GM12878 (cell line): ENCODE measurements around the gene FAM174A. TPM values are rescaled to one million over a fixed set of nuclear protein-coding genes. Genes with fewer than 3 reads are reported as not detected.

Experiments used
- ATAC-seq: fragments of 200-7000 bp; cut with Tn5 transposase; 3 replicates; pipeline ENCODE4 v1.9.1; 2020; ENCODE audit warnings: mild to moderate bottlenecking, moderate library complexity
- BruUV-seq: library from RNA; stranded (reverse); fragments of 400-500 nt; replicated peaks from 2 replicates; lab custom pipeline; 2021; lab: Mats Ljungman, UMichigan
- CTCF ChIA-PET: fragments of 300-600 bp; sonication (Branson Sonifier 250); formaldehyde crosslinking; extraction: SDS; loops from one replicate; lab custom pipeline; 2021; ENCODE audit warnings: inconsistent platforms; lab: Yijun Ruan, JAX
- POLR2A ChIA-PET: fragments of 350-600 bp; formaldehyde crosslinking; extraction: SDS; loops from one replicate; lab custom pipeline; 2021; ENCODE audit warnings: inconsistent platforms; lab: Charles Lee
- RAD21 ChIA-PET: fragments of 300-600 bp; sonication (Branson Sonifier 250); formaldehyde crosslinking; loops from one replicate; lab custom pipeline; 2023; ENCODE audit warnings: antibody characterized with exemption; ENCODE audit not compliant: unreplicated experiment; lab: Charles Lee
- SMC1A ChIA-PET: fragments of 300-600 bp; sonication (Branson Sonifier 250); formaldehyde crosslinking; loops from one replicate; lab custom pipeline; 2023; ENCODE audit not compliant: unreplicated experiment, uncharacterized antibody; lab: Charles Lee
- DNase-seq: peaks from one replicate; pipeline ENCODE4 v3.0.0-alpha.2; 2011; ENCODE audit warnings: low read depth, low spot score
- FAIRE-seq: peaks from 3 replicates; lab custom pipeline; 2011; peaks lifted over from hg19 to GRCh38; lab: Jason Lieb, UNC
- H2AFZ ChIP-seq: 2 replicates; pipeline ENCODE4 v1.6.0; 2011; ENCODE audit warnings: low read depth, low read length, control low read depth; ENCODE audit not compliant: control insufficient read depth
- H3K27ac ChIP-seq: 2 replicates; pipeline ENCODE4 v1.5.1; 2011; ENCODE audit warnings: control low read depth; ENCODE audit not compliant: control insufficient read depth, insufficient read depth
- H3K27me3 ChIP-seq, 2 experiments: replicated peaks in 1 of 2; 2 replicates each; pipeline versions ENCODE4 v1.6.0 to v1.6.1; 2011; ENCODE audit warnings: low read length in 1 of 2; ENCODE audit not compliant: control insufficient read depth in 2 of 2, insufficient read depth in 2 of 2
- H3K36me3 ChIP-seq, 2 experiments: 2 replicates each; pipeline ENCODE4 v1.5.1; 2011; ENCODE audit warnings: low read length in 1 of 2; ENCODE audit not compliant: control insufficient read depth in 2 of 2, insufficient read depth in 2 of 2
- H3K4me1 ChIP-seq: 2 replicates; pipeline ENCODE4 v1.6.1; 2011; ENCODE audit warnings: mild to moderate bottlenecking, low read length, moderate library complexity, mixed read lengths; ENCODE audit not compliant: control insufficient read depth, insufficient read depth
- H3K4me2 ChIP-seq: 2 replicates; pipeline ENCODE4 v1.6.0; 2011; ENCODE audit warnings: control low read depth; ENCODE audit not compliant: control insufficient read depth, insufficient read depth
- H3K4me3 ChIP-seq: fragments of 200-600 bp; sonication (generic); 2 replicates; pipeline ENCODE4 v1.5.1; 2016
- H3K79me2 ChIP-seq: 2 replicates; pipeline ENCODE4 v1.6.0; 2011; ENCODE audit warnings: low read length; ENCODE audit not compliant: control insufficient read depth, insufficient read depth
- H3K9ac ChIP-seq: 2 replicates; pipeline ENCODE4 v1.8.0; 2011; ENCODE audit warnings: low read length, control low read depth, mixed read lengths; ENCODE audit not compliant: control insufficient read depth, insufficient read depth
- H3K9me3 ChIP-seq: replicated peaks from 3 replicates; pipeline ENCODE4 v1.5.1; 2011; ENCODE audit warnings: mild to moderate bottlenecking, low read length; ENCODE audit not compliant: control insufficient read depth, insufficient read depth
- H4K20me1 ChIP-seq: 2 replicates; pipeline ENCODE4 v1.6.0; 2011; ENCODE audit not compliant: control insufficient read depth, insufficient read depth
- CREM ChIP-seq: IDR thresholded peaks from 2 replicates; pipeline ENCODE4 v1.6.1; 2014; ENCODE audit warnings: antibody characterized with exemption, low read depth
- FOXM1 ChIP-seq: IDR thresholded peaks from 2 replicates; pipeline ENCODE4 v1.6.1; 2012; ENCODE audit warnings: low read depth, mild to moderate bottlenecking, inconsistent platforms, low read length, moderate library complexity
- NBN ChIP-seq: fragments of 450-650 bp; IDR thresholded peaks from 2 replicates; pipeline ENCODE4 v1.6.1; 2016
- RBBP5 ChIP-seq: fragments of 200-600 bp; sonication (generic); conservative IDR thresholded peaks from 2 replicates; pipeline ENCODE4 v1.6.1; 2016
- SMC3 ChIP-seq: IDR thresholded peaks from 2 replicates; pipeline ENCODE4 v1.6.1; 2011; ENCODE audit warnings: low read length, improper control_type of control experiment, borderline replicate concordance
- SPI1 ChIP-seq: IDR thresholded peaks from 2 replicates; pipeline ENCODE4 v1.6.1; 2011; ENCODE audit warnings: low read depth, mild to moderate bottlenecking, low read length, moderate library complexity, borderline replicate concordance; ENCODE audit not compliant: insufficient read depth
- SREBF1 ChIP-seq: IDR thresholded peaks from 2 replicates; pipeline ENCODE4 v1.6.1; 2012; ENCODE audit warnings: mild to moderate bottlenecking, low read length
- STAT1 ChIP-seq: fragments of 450-650 bp; conservative IDR thresholded peaks from 2 replicates; pipeline ENCODE4 v1.6.1; 2014; ENCODE audit warnings: antibody characterized with exemption, mild to moderate bottlenecking
- STAT3 ChIP-seq: IDR thresholded peaks from 2 replicates; pipeline ENCODE4 v1.6.1; 2011; ENCODE audit warnings: low read depth, low read length, improper control_type of control experiment
- SUPT20H ChIP-seq: IDR thresholded peaks from 2 replicates; pipeline ENCODE4 v1.6.1; 2011; ENCODE audit warnings: low read depth, mild to moderate bottlenecking, low read length, moderate library complexity, borderline replicate concordance; ENCODE audit not compliant: control insufficient read depth
- TCF7 ChIP-seq: IDR thresholded peaks from 2 replicates; pipeline ENCODE4 v1.6.1; 2014; ENCODE audit warnings: antibody characterized with exemption, borderline replicate concordance
- ZNF207 ChIP-seq: fragments of 450-650 bp; IDR thresholded peaks from 2 replicates; pipeline ENCODE4 v1.6.1; 2014; ENCODE audit warnings: antibody characterized with exemption, mild to moderate bottlenecking, borderline replicate concordance
- ZZZ3 ChIP-seq: IDR thresholded peaks from 2 replicates; pipeline ENCODE4 v1.6.1; 2011; ENCODE audit warnings: low read depth; ENCODE audit not compliant: control insufficient read depth, insufficient read length
- WGBS: methylation state at CpG from one replicate; pipeline ENCODE4 v1.1.6; 2016; ENCODE audit warnings: low lambda C conversion rate; ENCODE audit not compliant: insufficient replicate concordance, insufficient coverage; ENCODE audit errors: missing lambda C conversion rate; 5-methylcytosine and 5-hydroxymethylcytosine counted together
- in situ Hi-C: fragments of 300-500 bp; cut with MboI; formaldehyde crosslinking; loops from 9 replicates; pipeline ENCODE4 v1.14.3; 2018; ENCODE audit warnings: mixed read lengths
- intact Hi-C: fragments of 100-400 bp; cut with micrococcal nuclease; formaldehyde crosslinking; loops from one replicate; pipeline ENCODE4 v1.14.2; 2022; ENCODE audit not compliant: unreplicated experiment
- polyA plus RNA-seq, 11 experiments: library from polyadenylated mRNA; depleted of rRNA in 4 of 11; unstranded in 6 of 11; stranded (reverse) in 5 of 11; fragments of >200 nt; fragmentation: Nextera tagmentation in 4 of 11; fragmentation: Illumina TruSeq in 1 of 11; extraction: Ambion mirVana in 4 of 11; extraction: Trizol in 1 of 11; gene quantifications; 1 replicate in 1 of 11; 2 replicates in 10 of 11; pipeline versions ENCODE4 v1.2.1 to v1.2.3, GENCODE V29; 2011 to 2016; ENCODE audit warnings: inconsistent platforms in 2 of 11, missing spikeins in 2 of 11, low read depth in 1 of 11
- total RNA-seq, 4 experiments: library from RNA; depleted of rRNA in 3 of 4; stranded (reverse); fragments of >200 nt in 3 of 4; fragmentation: Illumina TruSeq in 1 of 4; extraction: Trizol in 1 of 4; gene quantifications; 2 replicates each; pipeline versions ENCODE4 v1.2.1 to v1.2.3, GENCODE V29; 2013 to 2021

FAM174A gene
- total and polyA plus RNA-seq, 10 of the 15 experiments (the other 5 are each of a cell fraction or from before 2014, with no cell fraction given) = 1.4 to 12.1 (median 6.0) TPM

DNA sequence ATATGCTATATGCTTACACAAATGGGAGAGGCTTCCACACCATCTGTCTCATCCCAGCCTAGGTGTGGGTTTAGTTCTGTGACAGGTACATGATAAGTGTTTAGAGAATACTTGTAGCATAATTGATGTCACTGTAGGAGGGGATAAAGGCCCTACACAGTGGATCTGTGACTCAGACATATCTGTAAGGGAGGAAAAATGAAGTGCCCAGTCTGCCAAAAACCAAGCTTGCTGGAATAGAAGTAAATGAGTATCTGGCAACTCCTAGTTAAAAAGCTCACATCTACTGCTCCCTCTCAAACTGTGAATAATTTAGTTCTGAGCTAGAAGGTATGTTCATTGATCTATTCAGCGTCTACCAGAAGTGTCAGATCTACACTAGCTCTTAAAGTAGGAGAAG, 38.9 kb upstream of the FAM174A start:
- no peak for FAIRE-seq
- no peak for ATAC-seq
- no peak overlapping the region for H3K4me3 ChIP-seq
- no peak overlapping the region for H3K27ac ChIP-seq
- CTCF ChIA-PET = no interaction called here
- no peak for DNase-seq
- no peak overlapping the region for H2AFZ ChIP-seq
- SMC1A ChIA-PET = interaction anchor here (0.9 to 1.4 kb wide), 2 partner anchors 54 to 115 kb away, joined by 3 to 4 read pairs; no protein-coding TSS in a partner anchor
- POLR2A ChIA-PET = no interaction called here
- H4K20me1 ChIP-seq = no peaks in the 10 kb centered on the region
- no peak overlapping the region for H3K4me2 ChIP-seq
- RAD21 ChIA-PET = no interaction called here
- no peaks in the 10 kb centered on the region for H3K79me2 ChIP-seq
- no peaks in the 10 kb centered on the region for H3K27me3 ChIP-seq
- no peaks in the 10 kb centered on the region for H3K36me3 ChIP-seq
- no peaks in the 10 kb centered on the region for H3K4me1 ChIP-seq
- no TSS peak for BruUV-seq
- no peak overlapping the region for H3K9ac ChIP-seq
- no peak for TF ChIP-seq TCF7
- TF ChIP-seq CREM = no peak
- TF ChIP-seq SUPT20H = no peak
- no peak for TF ChIP-seq NBN
- no peak for TF ChIP-seq ZZZ3
- TF ChIP-seq ZNF207 = no peak
- TF ChIP-seq STAT3 = no peak
- TF ChIP-seq FOXM1 = no peak
- TF ChIP-seq SMC3 = no peak
- no peak for TF ChIP-seq SPI1
- TF ChIP-seq STAT1 = no peak
- no peak for TF ChIP-seq SREBF1
- TF ChIP-seq RBBP5 = no peak
- WGBS = 3% methylated on average over 1 of the region's 1 CpG
- no peaks in the 10 kb centered on the region for H3K9me3 ChIP-seq
- in situ Hi-C loops = no loop called here
- intact Hi-C loops = no loop called here
